GM21737 (cell line): ENCODE data around the gene SRSF8.

ENCODE experiments used
- ATAC-seq: cut with Tn5 transposase; IDR thresholded peaks from one replicate; pipeline ENCODE4 v1.9.1; 2021; ENCODE audit warnings: mild to moderate bottlenecking, moderate library complexity; ENCODE audit not compliant: unreplicated experiment

Gene SRSF8

GRCh38 chr11:95067841-95068219 lies 1.1 kb downstream of the SRSF8 start:
- no peak for ATAC-seq

GRCh38 chr11:95068549-95068948 lies 1.8 kb downstream of the SRSF8 start:
- ATAC-seq, result peak; percentile 70

GRCh38 chr11:95070471-95070870 lies 3.8 kb downstream of the SRSF8 start:
- no peak for ATAC-seq

GRCh38 chr11:95072948-95073347 lies 6.2 kb downstream of the SRSF8 start:
- no peak for ATAC-seq

GRCh38 chr11:95074792-95075563 lies 8.3 kb downstream of the SRSF8 start:
- no peak for ATAC-seq

- peak; percentile 63 for ATAC-seq
Measured at GRCh38 chr11:95076416-95076815, 9.7 kb downstream of the SRSF8 start.

GRCh38 chr11:95076981-95077380 lies 10.3 kb downstream of the SRSF8 start:
- ATAC-seq, result no peak

- ATAC-seq, result no peak
Measured at GRCh38 chr11:95078526-95078925, 11.8 kb downstream of the SRSF8 start.

- no peak for ATAC-seq
Measured at GRCh38 chr11:95081010-95081409, 14.3 kb downstream of the SRSF8 start.

- no peak for ATAC-seq
Measured at GRCh38 chr11:95081412-95081811, 14.7 kb downstream of the SRSF8 start.

- ATAC-seq, result no peak
Measured at GRCh38 chr11:95082576-95083001, 15.9 kb downstream of the SRSF8 start.

GRCh38 chr11:95084509-95084908 lies 17.8 kb downstream of the SRSF8 start:
- ATAC-seq, result no peak

- no peak for ATAC-seq
Measured at GRCh38 chr11:95085117-95085816, 18.5 kb downstream of the SRSF8 start.

- no peak for ATAC-seq
Measured at GRCh38 chr11:95086151-95086550, 19.4 kb downstream of the SRSF8 start.

- ATAC-seq, result no peak
Measured at GRCh38 chr11:95086836-95087570, 20.3 kb downstream of the SRSF8 start.

- ATAC-seq, result peak; percentile 41
Measured at GRCh38 chr11:95088946-95089619, 22.4 kb downstream of the SRSF8 start.

- peak; percentile 87 for ATAC-seq
Measured at GRCh38 chr11:95089620-95090542, 23.2 kb downstream of the SRSF8 start, which contains the start of gene ENDOD1. TSS of gene ENDOD1 (plus strand) at chr11:95089846. CDS start at chr11:95089928, 82 bp downstream.

- no peak for ATAC-seq
Measured at GRCh38 chr11:95091663-95092180, 25.0 kb downstream of the SRSF8 start.

GRCh38 chr11:95092549-95093324 lies 26.0 kb downstream of the SRSF8 start:
- ATAC-seq, result no peak
